HUDEP-2 (cell line): ENCODE measurements around the gene QSER1.
A peak's percentile ranks its signal among the peaks of the same experiment; 100 is the strongest.
"Not testable (repeated sequence)": the region's sequence is repeated elsewhere in the genome, so short reads cannot be mapped to it uniquely, and the experiment has no call there.

Source experiments
- DNase-seq, 76 experiments: peaks; one replicate each; lab custom pipeline; 2025; ENCODE audit not compliant: unreplicated experiment in 76 of 76; lab: John Stamatoyannopoulos, UW

The QSER1 gene

GRCh38 chr11:32892355-32893092 lies at the start of gene QSER1:
Gene QSER1, plus strand, starts transcription at chr11:32892811. Its CDS starts 315 bp downstream, at chr11:32893126.
- DNase-seq = peak in 62 of 76 experiments; percentile 10 to 80 (median 57)

- no peak for DNase-seq
These were observed 49.1 kb upstream of the QSER1 start for GRCh38 chr11:32843544-32843943.

GRCh38 chr11:32847511-32847910 lies 45.1 kb upstream of the QSER1 start:
- no peak for DNase-seq

- no peak for DNase-seq
These were observed 42.9 kb upstream of the QSER1 start for GRCh38 chr11:32849761-32850160.

GRCh38 chr11:32851251-32851650 lies 41.4 kb upstream of the QSER1 start:
- no peak for DNase-seq

- DNase-seq = no peak
These were observed 40.4 kb upstream of the QSER1 start for GRCh38 chr11:32852207-32852606.

- DNase-seq = no peak
These were observed 37.0 kb upstream of the QSER1 start for GRCh38 chr11:32855601-32856000.

GRCh38 chr11:32858731-32859130 lies 33.9 kb upstream of the QSER1 start:
- DNase-seq = peak in 1 of 76 experiments; percentile 4

- DNase-seq = no peak
These were observed 30.6 kb upstream of the QSER1 start for GRCh38 chr11:32861850-32862577.

GRCh38 chr11:32864555-32864954 lies 28.1 kb upstream of the QSER1 start:
- no peak for DNase-seq

- not testable (repeated sequence) for DNase-seq
These were observed 23.9 kb upstream of the QSER1 start for GRCh38 chr11:32868752-32869151.

- DNase-seq = peak in 17 of 76 experiments; percentile 1 to 26 (median 6)
These were observed 21.9 kb upstream of the QSER1 start for GRCh38 chr11:32870676-32871075.

GRCh38 chr11:32874132-32874531 lies 18.5 kb upstream of the QSER1 start:
- DNase-seq = no peak

GRCh38 chr11:32881286-32881685 lies 11.3 kb upstream of the QSER1 start:
- DNase-seq = no peak

- DNase-seq = no peak
These were observed 9.2 kb upstream of the QSER1 start for GRCh38 chr11:32883421-32883820.

GRCh38 chr11:32884023-32884422 lies 8.6 kb upstream of the QSER1 start:
- no peak for DNase-seq

- DNase-seq = peak in 7 of 76 experiments; percentile 2 to 17 (median 5)
These were observed 7.7 kb upstream of the QSER1 start for GRCh38 chr11:32884770-32885384.

- no peak for DNase-seq
These were observed 7.1 kb upstream of the QSER1 start for GRCh38 chr11:32885556-32885955.

- no peak for DNase-seq
These were observed 6.4 kb upstream of the QSER1 start for GRCh38 chr11:32886180-32886579.

GRCh38 chr11:32887707-32888383 lies 4.8 kb upstream of the QSER1 start:
- DNase-seq = not testable (repeated sequence)

- DNase-seq = not testable (repeated sequence)
These were observed 4.3 kb upstream of the QSER1 start for GRCh38 chr11:32888384-32888710.
